H9 (cell line): ENCODE results near the gene POLK. TPM values are rescaled to one million over a fixed set of nuclear protein-coding genes. Genes with fewer than 3 reads are reported as not detected.

Source experiments
- DNase-seq: peaks from one replicate; pipeline ENCODE4 v3.0.0-alpha.2; 2017
- H2AFZ ChIP-seq: one replicate; pipeline ENCODE4 v1.6.1; 2013; ENCODE audit warnings: mild to moderate bottlenecking, low read length, control low read depth, moderate library complexity
- H2AK5ac ChIP-seq: 2 replicates; pipeline ENCODE4 v1.6.1; 2013; ENCODE audit warnings: low read length, control low read depth, mixed read lengths; ENCODE audit not compliant: insufficient read length
- H2BK120ac ChIP-seq: one replicate; pipeline ENCODE4 v1.6.1; 2013; ENCODE audit warnings: low read depth, mild to moderate bottlenecking, low read length, control low read depth, inconsistent platforms; ENCODE audit not compliant: poor library complexity, severe bottlenecking
- H2BK12ac ChIP-seq: 2 replicates; pipeline ENCODE4 v1.6.1; 2013; ENCODE audit warnings: low read length, control low read depth, mixed read lengths, low read depth; ENCODE audit not compliant: insufficient read length
- H2BK15ac ChIP-seq: 2 replicates; pipeline ENCODE4 v1.6.1; 2013; ENCODE audit warnings: low read depth, low read length, control low read depth
- H2BK20ac ChIP-seq: one replicate; pipeline ENCODE4 v1.6.1; 2013; ENCODE audit warnings: low read depth, mild to moderate bottlenecking, low read length, control low read depth, inconsistent platforms; ENCODE audit not compliant: poor library complexity, severe bottlenecking
- H2BK5ac ChIP-seq: 2 replicates; pipeline ENCODE4 v1.6.1; 2013; ENCODE audit warnings: low read length, control low read depth, mixed read lengths; ENCODE audit not compliant: insufficient read length
- H3K14ac ChIP-seq: 2 replicates; pipeline ENCODE4 v1.6.1; 2013; ENCODE audit warnings: low read length, control low read depth; ENCODE audit not compliant: insufficient read depth
- H3K18ac ChIP-seq: 2 replicates; pipeline ENCODE4 v1.6.1; 2013; ENCODE audit warnings: low read depth, mild to moderate bottlenecking, mixed read lengths, low read length, control low read depth; ENCODE audit not compliant: insufficient read length
- H3K23ac ChIP-seq: 2 replicates; pipeline ENCODE4 v1.6.1; 2013; ENCODE audit warnings: low read length, control low read depth, mixed read lengths, low read depth; ENCODE audit not compliant: insufficient read length
- H3K23me2 ChIP-seq: 2 replicates; pipeline ENCODE4 v1.6.1; 2013; ENCODE audit warnings: low read depth, mild to moderate bottlenecking, mixed read lengths, low read length, control low read depth; ENCODE audit not compliant: insufficient read length, poor library complexity, severe bottlenecking
- H3K27ac ChIP-seq: 2 replicates; pipeline ENCODE4 v1.5.1; 2013; ENCODE audit warnings: low read length, control low read depth, mixed read lengths, low read depth; ENCODE audit not compliant: insufficient read length
- H3K27me3 ChIP-seq: 2 replicates; pipeline ENCODE4 v1.6.1; 2013; ENCODE audit warnings: low read length, control low read depth, inconsistent platforms; ENCODE audit not compliant: insufficient read depth
- H3K4ac ChIP-seq: 2 replicates; pipeline ENCODE4 v1.6.1; 2013; ENCODE audit warnings: low read depth, mild to moderate bottlenecking, control low read depth, inconsistent platforms, low read length, moderate library complexity
- H3K4me1 ChIP-seq: 2 replicates; pipeline ENCODE4 v1.6.1; 2013; ENCODE audit warnings: low read length, control low read depth, inconsistent platforms; ENCODE audit not compliant: insufficient read depth
- H3K4me2 ChIP-seq: 2 replicates; pipeline ENCODE4 v1.6.1; 2013; ENCODE audit warnings: low read length, control low read depth, mixed read lengths; ENCODE audit not compliant: insufficient read length, insufficient read depth
- H3K56ac ChIP-seq: 2 replicates; pipeline ENCODE4 v1.6.1; 2013; ENCODE audit warnings: low read depth, mild to moderate bottlenecking, mixed read lengths, low read length, control low read depth; ENCODE audit not compliant: insufficient read length
- H3K79me1 ChIP-seq: 2 replicates; pipeline ENCODE4 v1.6.1; 2013; ENCODE audit warnings: low read depth, mild to moderate bottlenecking, moderate library complexity, low read length, control low read depth, inconsistent platforms; ENCODE audit not compliant: insufficient read depth, poor library complexity, severe bottlenecking
- H3K79me2 ChIP-seq: 2 replicates; pipeline ENCODE4 v1.6.1; 2013; ENCODE audit warnings: low read length, control low read depth, inconsistent platforms; ENCODE audit not compliant: insufficient read depth
- H3K9ac ChIP-seq: 2 replicates; pipeline ENCODE4 v1.6.1; 2013; ENCODE audit warnings: low read length, control low read depth, mixed read lengths; ENCODE audit not compliant: insufficient read length; ENCODE audit errors: extremely low read depth
- H3K9me3 ChIP-seq: one replicate; pipeline ENCODE4 v1.6.1; 2013; ENCODE audit warnings: low read depth, low read length, inconsistent platforms; ENCODE audit not compliant: control insufficient read depth
- H3T11ph ChIP-seq: one replicate; pipeline ENCODE4 v1.6.1; 2013; ENCODE audit warnings: mild to moderate bottlenecking, low read length, control low read depth, inconsistent platforms
- H4K20me1 ChIP-seq: one replicate; pipeline ENCODE4 v1.6.1; 2013; ENCODE audit not compliant: control insufficient read depth, insufficient read length, insufficient read depth
- H4K5ac ChIP-seq: 2 replicates; pipeline ENCODE4 v1.6.1; 2013; ENCODE audit warnings: low read depth, mild to moderate bottlenecking, mixed read lengths, low read length, control low read depth; ENCODE audit not compliant: insufficient read length
- H4K8ac ChIP-seq: replicated peaks from 2 replicates; pipeline ENCODE4 v1.6.1; 2013; ENCODE audit warnings: low read length, control low read depth, mixed read lengths, low read depth; ENCODE audit not compliant: insufficient read length
- H4K91ac ChIP-seq: 2 replicates; pipeline ENCODE4 v1.6.1; 2013; ENCODE audit warnings: low read depth, mild to moderate bottlenecking, moderate library complexity, mixed read lengths, low read length, control low read depth; ENCODE audit not compliant: insufficient read length
- H3K27ac Mint-ChIP-seq, 3 experiments: 2 replicates in 2 of 3; 3 replicates in 1 of 3; pipeline ENCODE4 v1.8.0; 2020 to 2021; ENCODE audit warnings: mixed read lengths in 3 of 3, mild to moderate bottlenecking in 1 of 3, moderate library complexity in 1 of 3
- H3K27me3 Mint-ChIP-seq: 2 replicates; pipeline ENCODE4 v1.8.0; 2021; ENCODE audit warnings: low read depth, mild to moderate bottlenecking, moderate library complexity, mixed read lengths
- H3K36me3 Mint-ChIP-seq, 3 experiments: 2 replicates in 2 of 3; 3 replicates in 1 of 3; pipeline ENCODE4 v1.8.0; 2020 to 2021; ENCODE audit warnings: low read depth in 3 of 3, mixed read lengths in 3 of 3; ENCODE audit not compliant: insufficient read depth in 1 of 3
- H3K4me1 Mint-ChIP-seq, 2 experiments: 2 replicates each; pipeline ENCODE4 v1.8.0; 2020; ENCODE audit warnings: mixed read lengths in 2 of 2
- H3K4me3 Mint-ChIP-seq, 2 experiments: 2 replicates in 1 of 2; 3 replicates in 1 of 2; pipeline ENCODE4 v1.8.0; 2020 to 2021; ENCODE audit warnings: mild to moderate bottlenecking in 2 of 2, mixed read lengths in 2 of 2, moderate library complexity in 1 of 2
- H3K9me3 Mint-ChIP-seq, 2 experiments: 2 replicates in 1 of 2; 3 replicates in 1 of 2; pipeline ENCODE4 v1.8.0; 2020; ENCODE audit warnings: mild to moderate bottlenecking in 2 of 2, mixed read lengths in 2 of 2, moderate library complexity in 1 of 2
- CTCF ChIP-seq: fragments of 200-600 bp; sonication (generic); conservative IDR thresholded peaks from 3 replicates; pipeline ENCODE4 v1.8.0; 2021; ENCODE audit warnings: antibody characterized with exemption, mild to moderate bottlenecking
- WGBS: extraction: QIAGEN DNeasy Blood & Tissue Kit; methylation state at CpG from one replicate; pipeline ENCODE4 v1.1.7; 2013; ENCODE audit warnings: missing lambda C conversion rate, low lambda C conversion rate, mixed read lengths; ENCODE audit not compliant: insufficient read length; ENCODE audit errors: extremely low coverage; 5-methylcytosine and 5-hydroxymethylcytosine counted together
- total RNA-seq: library from RNA; stranded (reverse); gene quantifications from 2 replicates; pipeline ENCODE4 v1.2.1, GENCODE V29; 2021

Gene POLK
- total RNA-seq, 1 experiment from 2014 or later: 7.6 TPM

- no peaks in the 10 kb centered on the region for H3K9me3 Mint-ChIP-seq
- H4K5ac ChIP-seq: no peak overlapping the region
- no peak overlapping the region for H2BK12ac ChIP-seq
- H3K23ac ChIP-seq: no peak overlapping the region
- no peak overlapping the region for H4K91ac ChIP-seq
- peaks cover 0 to 3% (median 0%) of the 10 kb centered on the region in 3 experiments; a peak in 1 of 7 replicates for H3K36me3 Mint-ChIP-seq
- H3K4me2 ChIP-seq: no peak overlapping the region
- H3K79me1 ChIP-seq: no peaks in the 10 kb centered on the region
- H3K18ac ChIP-seq: no peak overlapping the region
- no peak overlapping the region for H3T11ph ChIP-seq
- no peaks in the 10 kb centered on the region for H3K4me1 ChIP-seq
- H3K56ac ChIP-seq: no peak overlapping the region
- no peak overlapping the region for H3K27ac Mint-ChIP-seq
- no peak overlapping the region for H4K8ac ChIP-seq
- H3K9me3 ChIP-seq: no peaks in the 10 kb centered on the region
- no peak overlapping the region for H3K27ac ChIP-seq
- no peaks in the 10 kb centered on the region for H4K20me1 ChIP-seq
- no peaks in the 10 kb centered on the region for H3K23me2 ChIP-seq
- H3K79me2 ChIP-seq: no peaks in the 10 kb centered on the region
- no peak overlapping the region for H2BK20ac ChIP-seq
- no peaks in the 10 kb centered on the region for H3K27me3 ChIP-seq
- no peak overlapping the region for H3K9ac ChIP-seq
- no CpG with 5 or more reads among the region's 1 CpG for WGBS
- no peak overlapping the region for H3K4ac ChIP-seq
- H3K4me1 Mint-ChIP-seq: no peaks in the 10 kb centered on the region
- no peak overlapping the region for H2BK5ac ChIP-seq
- H2AFZ ChIP-seq: no peak overlapping the region
- no peak for TF ChIP-seq CTCF
- DNase-seq: no peak
- H3K14ac ChIP-seq: no peak overlapping the region
- no peak overlapping the region for H2BK15ac ChIP-seq
- H2BK120ac ChIP-seq: no peak overlapping the region
- H2AK5ac ChIP-seq: no peak overlapping the region
- H3K27me3 Mint-ChIP-seq: no peaks in the 10 kb centered on the region
- no peak overlapping the region for H3K4me3 Mint-ChIP-seq
Observed at GRCh38 chr5:75550597-75550996, 38.9 kb downstream of the POLK start.
